HG03025 (cell line): ENCODE data around the gene TPRKB.
"Not testable (repeated sequence)": the region's sequence is repeated elsewhere in the genome, so short reads cannot be mapped to it uniquely, and the experiment has no call there.

ENCODE experiments used
- ATAC-seq: cut with Tn5 transposase; IDR thresholded peaks from one replicate; pipeline ENCODE4 v1.9.1; 2021; ENCODE audit warnings: mild to moderate bottlenecking, moderate library complexity; ENCODE audit not compliant: unreplicated experiment, low FRiP score

Gene TPRKB

GRCh38 chr2:73701448-73701765, 35.7 kb downstream of the TPRKB start:
- not testable (repeated sequence) for ATAC-seq

DNA sequence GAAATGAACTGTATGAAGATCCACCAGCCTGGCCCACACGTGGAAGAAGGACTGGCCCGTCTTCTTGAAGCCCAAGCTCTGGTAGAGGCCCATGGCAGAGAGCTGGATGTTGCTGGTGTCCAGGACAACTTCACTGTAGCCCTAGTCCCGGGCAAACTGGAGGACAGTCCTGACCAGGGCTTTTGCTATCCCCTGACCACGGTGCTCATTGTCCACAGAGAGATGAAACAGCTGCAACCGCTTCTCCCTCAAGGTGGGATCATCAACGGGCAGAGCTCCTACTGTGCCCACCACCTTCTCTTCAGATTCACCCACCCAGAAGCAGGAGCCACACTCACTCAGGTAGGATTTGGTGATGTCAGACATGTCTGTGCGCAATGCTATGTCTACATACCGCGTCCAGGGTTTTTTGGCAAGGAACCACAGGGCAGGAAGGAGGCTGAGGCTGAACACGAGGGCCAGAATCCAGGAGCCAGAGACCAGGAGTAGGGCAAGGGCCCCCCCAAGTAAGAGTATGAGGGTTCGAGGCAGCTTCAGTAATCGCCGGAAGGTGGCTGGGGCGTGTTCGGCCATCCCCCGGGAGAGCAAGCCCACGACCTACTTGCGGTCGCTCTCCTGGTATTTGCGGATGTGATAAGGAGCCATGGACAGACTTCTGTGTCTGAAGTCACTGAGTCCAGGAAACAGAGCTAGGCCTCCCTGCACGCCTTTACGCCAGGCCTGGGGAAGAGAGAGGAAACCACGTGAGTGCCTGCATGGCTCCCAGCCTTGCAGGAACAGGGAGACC, 36.3 kb downstream of the TPRKB start:
- no peak for ATAC-seq

- ATAC-seq, result no peak
These were observed 37.0 kb downstream of the TPRKB start for GRCh38 chr2:73700131-73700611.

GRCh38 chr2:73699437-73699836, 37.7 kb downstream of the TPRKB start:
- no peak for ATAC-seq

GRCh38 chr2:73698101-73698500, 39.0 kb downstream of the TPRKB start:
- ATAC-seq, result no peak

DNA sequence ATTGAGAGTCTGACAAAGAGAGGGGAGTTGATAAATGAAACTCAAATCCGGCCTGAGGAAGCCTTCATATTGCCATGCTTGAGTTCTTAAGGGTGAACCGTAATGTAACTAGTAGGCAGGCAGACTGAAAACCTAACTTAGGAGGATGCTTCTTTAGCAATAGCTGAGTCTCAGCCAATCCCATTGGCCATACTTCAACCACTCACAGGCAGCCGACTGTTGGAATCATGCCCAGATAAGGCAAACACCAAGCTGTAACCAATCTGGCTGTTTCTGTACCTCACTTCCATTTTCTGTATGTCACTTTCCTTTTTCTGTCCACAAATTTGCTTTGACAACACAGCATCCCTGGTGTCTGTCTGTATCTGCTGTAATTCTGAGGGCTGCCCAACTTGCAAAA, 39.5 kb downstream of the TPRKB start:
- no peak for ATAC-seq

- not testable (repeated sequence) for ATAC-seq
These were observed 40.2 kb downstream of the TPRKB start for GRCh38 chr2:73696985-73697384.

DNA sequence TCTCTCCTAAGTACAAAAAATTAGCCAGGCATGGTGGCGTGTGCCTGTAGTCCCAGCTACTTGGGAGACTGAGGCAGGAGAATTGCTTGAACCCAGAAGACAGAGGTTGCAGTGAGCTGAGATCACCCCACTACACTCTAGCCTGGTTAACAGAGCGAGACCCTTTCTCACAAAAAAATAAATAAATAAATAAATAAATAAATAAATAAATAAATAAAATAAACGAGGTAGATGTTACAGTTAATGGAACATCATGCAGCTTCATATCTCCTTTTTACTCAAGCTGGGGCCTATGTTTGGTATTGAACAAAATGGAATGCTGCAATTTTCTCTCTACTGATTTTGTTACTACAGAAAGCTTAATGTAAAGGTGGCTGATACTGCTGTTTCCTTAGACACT, 40.6 kb downstream of the TPRKB start:
- ATAC-seq, result not testable (repeated sequence)

DNA sequence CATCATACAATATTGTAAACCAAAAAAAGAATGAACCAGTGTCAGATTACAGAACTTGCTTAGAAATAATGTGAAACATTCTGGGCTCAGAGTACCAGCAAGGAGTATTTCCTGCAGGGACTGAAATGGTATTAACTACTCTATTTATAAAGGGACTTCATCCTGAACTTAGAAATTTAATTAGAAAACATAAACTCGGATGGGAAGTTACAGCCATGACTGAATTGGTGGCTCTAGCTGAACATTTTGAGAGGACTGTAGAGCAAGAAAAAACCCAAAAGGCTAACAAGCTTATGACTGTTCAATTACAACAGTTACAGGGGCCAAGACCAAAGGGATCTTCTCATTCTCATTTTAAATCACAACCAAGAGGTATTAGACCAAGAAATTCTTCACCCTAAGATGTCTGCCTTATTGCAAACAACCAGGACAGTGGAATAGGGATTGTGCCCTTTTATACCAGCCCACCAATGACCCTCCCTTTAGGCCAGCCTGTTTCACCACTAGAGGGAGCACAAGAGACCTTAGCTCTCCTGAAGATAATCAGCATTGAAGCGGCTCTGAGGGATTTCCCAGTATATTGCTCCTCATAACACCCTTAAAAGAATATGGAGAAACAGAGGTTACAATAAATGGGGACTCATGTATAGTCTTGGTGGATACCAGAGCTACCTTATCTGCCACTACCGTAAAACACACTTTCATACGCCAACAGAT, 46.6 kb downstream of the TPRKB start:
- not testable (repeated sequence) for ATAC-seq

GRCh38 chr2:73688494-73688893, 48.7 kb downstream of the TPRKB start:
- not testable (repeated sequence) for ATAC-seq

DNA sequence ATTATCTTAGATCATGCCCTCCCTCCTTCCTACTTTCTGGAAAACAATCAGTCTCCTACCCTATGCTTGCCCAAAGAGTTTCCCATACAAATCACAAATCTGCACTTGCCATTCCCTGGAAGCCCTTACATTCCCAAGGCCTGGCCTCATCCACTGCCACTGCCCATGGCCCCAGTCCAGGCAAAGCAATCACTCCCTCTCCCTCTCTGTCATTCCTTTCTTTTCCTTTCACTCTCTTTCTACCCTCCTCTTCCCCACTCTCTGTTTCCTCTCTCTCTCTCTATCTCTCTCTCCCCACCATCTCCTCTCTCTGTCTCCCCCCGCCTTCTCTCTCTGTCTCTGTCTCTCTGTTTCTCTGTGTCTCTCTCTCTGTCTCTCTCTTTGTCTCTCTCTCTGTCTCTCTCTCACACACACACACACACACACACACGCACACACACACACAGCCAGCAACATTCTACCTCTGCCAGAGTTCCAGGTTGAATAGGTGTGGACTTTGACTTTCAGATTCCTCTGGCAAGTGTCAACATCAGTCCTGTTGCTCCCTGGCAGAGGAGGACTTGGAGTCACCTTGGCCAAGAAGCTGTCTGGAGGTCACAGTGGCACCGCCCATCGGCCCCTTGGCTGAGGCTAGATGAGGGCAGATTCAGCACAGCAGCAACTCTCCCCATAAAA, 51.2 kb downstream of the TPRKB start:
- no peak for ATAC-seq

DNA sequence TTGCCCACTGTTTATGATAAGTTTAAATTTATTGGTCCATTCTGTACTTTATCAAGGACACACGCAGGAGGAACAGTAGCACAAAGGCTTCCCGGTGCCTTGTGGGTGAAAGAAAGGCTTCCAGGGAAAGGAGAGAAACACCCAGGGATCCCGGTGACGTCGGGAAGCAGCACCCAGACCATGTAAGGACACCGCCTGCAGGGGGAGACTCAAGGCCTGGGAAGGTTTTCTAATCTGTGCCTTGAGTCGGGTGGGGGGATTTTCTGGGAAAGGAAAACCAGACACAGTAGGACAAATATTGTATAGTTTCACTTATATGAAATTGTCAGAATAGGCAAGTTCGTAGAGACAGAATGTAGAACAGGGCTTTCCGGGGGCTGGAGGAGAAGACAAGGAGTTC, 52.2 kb downstream of the TPRKB start:
- not testable (repeated sequence) for ATAC-seq

DNA sequence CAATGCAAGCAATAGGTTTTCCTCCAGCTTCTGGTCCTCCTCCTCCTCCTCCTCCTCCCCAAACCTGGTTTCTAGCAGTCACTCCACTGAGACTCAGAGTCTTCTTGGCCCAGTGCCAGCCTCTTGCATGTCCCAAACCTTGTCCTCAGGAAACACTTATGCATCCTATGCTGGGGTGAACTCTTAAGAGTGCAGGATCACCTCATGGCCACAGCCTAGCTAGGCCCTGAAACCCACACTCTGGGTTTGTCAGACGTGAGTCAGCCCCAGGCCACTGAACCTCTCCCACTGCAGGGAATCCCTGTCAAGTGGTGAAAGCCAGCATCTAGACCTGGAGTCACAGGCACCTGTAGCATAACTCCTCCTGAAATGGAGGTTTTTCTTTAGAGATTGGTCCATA, 52.8 kb downstream of the TPRKB start:
- ATAC-seq, result not testable (repeated sequence)

DNA sequence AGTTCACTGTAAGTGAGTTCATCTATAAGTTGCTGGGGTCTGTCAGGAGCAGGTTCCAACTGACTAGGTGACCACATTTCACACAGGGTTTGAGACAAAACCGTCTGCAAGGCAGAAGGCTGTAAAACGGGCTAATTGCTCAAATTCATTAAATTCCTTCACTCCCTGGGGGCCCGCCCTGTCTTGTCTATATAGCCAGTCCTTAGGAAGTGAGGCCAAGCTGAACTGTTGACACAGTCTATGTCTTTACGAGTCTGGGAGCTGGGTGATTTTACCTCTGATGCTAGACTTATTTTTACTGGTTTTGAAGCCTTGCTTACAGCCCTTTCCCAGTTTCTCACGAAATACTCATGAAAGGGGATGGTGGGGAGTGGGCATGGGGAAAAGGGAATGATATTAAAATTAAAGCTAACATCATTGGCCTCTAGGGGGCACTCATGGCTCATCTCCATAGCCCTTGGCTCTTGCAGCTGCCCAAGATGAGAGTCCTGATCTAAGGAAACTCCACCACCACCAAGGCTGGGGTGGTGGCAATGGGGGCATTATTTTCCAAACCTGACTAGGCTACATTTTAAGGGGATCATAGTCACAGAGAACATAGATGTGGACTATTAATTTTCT, 57.1 kb downstream of the TPRKB start:
- ATAC-seq, result not testable (repeated sequence)
